GM21381 (cell line): Measurements from ENCODE around the gene RNF167.

Experiments used
- ATAC-seq: cut with Tn5 transposase; IDR thresholded peaks from one replicate; pipeline ENCODE4 v1.9.1; 2021; ENCODE audit warnings: mild to moderate bottlenecking, moderate library complexity; ENCODE audit not compliant: unreplicated experiment

RNF167 gene

DNA sequence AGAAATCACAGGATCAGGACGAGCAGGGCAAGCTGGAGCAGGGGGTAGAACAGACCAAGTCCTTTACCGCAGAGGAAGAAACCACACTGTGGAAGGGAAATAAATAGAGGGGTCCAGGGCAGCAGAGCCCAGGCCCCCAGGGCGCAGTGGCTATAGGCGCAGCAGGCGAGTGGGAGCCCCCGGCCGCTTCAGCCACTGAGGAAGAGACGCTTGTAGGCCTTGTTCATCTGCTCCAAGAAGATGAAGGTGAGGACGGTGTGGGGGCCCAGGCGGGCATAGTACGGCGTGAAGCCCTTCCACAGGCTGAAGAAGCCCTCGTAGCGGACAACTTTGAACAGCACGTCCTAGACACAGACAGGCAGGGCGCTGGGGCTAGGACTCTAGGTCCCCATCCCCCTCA, 2.5 kb upstream of the RNF167 start:
- no peak for ATAC-seq

GRCh38 chr17:4938069-4938491, 2.0 kb upstream of the RNF167 start:
- no peak for ATAC-seq

DNA sequence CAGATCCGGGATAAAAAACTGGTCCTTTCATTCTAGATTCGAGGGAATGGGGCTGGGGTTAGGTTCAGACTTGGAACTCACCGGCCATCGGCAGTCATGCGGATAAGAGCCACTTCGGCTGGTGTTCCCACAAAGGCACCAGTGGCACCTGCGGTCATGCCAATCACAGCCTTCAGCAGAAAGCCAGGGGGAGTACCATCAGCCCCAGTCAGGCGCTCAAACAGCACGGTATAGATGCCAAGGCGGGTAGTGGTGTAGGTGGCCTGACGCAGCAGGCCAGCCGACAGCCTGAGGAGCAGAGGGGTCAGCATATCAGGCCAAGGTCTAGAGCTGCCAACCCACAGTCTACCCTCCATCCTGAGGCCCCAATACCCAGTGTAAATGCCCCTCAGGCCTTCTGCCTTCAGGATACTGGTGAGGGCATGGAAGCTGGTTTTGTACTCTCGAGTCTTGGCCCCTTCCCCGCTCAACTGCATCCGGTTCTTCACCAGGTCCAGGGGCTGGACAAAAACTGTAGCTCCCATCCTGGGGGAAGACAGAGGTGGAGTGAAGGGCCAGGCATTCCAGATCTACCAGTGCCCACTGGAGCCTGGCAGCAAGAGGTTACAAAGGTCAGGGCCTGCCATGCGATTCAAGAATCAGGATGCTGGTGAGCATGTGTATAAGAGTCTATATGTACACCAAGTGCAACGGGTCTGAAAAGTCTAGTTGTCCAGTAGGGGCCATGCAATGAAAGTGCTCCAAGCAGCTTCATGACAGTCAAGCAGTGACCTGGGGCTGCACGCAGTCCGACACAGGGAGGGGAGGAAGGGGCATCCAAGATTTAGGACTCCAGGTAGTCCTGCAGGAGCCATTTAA, 1.2 kb upstream of the RNF167 start:
- no peak for ATAC-seq

DNA sequence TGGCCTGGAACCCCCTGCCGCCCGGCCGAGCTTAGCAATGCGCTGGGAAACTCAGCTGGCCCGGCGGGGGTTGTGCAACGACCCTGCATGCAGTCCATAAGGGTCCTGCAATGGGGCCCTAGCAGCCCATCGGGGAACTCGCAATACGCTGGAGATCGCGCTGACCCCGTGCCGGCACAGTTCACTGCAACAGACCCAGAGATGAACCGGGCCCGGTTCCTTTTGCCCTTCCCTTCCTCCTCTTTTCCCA, 597 bp upstream of the RNF167 start:
- ATAC-seq = peak; percentile 8

- no peak for ATAC-seq
Observed at GRCh38 chr17:4940555-4941318, 669 bp downstream of the RNF167 start.

DNA sequence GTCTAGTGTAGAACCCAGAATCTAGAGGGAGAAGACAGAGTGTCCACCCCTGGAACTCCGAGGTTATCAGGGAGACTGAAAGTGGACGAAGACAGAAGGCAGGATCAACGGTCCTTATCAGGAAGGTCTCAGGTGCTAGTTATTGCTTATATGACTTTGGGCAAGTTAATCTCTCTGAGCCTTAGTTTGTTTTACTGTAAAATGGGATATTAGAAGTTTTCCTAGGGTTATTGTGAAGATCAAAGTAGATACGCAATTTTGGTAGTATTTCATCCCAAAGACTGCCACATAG, 1.2 kb downstream of the RNF167 start:
- no peak for ATAC-seq

- no peak for ATAC-seq
Observed at GRCh38 chr17:4942760-4943508, 2.9 kb downstream of the RNF167 start.

DNA sequence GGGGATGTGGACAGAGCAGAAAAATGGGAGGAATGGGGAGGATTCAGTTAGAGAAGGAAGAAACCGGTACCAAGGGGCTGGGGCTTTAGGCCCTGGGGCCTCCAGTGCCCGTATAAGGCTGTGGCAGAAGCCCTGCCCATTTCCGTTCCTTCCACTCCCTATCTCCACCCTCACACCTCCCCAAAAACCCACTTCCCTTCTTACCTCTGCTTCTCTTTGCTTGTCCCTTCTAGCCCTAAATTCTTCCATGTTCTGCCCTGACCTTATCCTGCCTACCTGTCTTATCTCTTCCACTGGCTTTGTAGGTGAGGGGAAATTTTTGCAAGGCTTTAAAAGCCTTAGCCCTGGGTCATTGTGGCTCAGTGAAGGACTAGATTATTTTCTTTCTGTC, 4.1 kb downstream of the RNF167 start:
- no peak for ATAC-seq

- ATAC-seq = no peak
Observed at GRCh38 chr17:4944554-4945175, 4.6 kb downstream of the RNF167 start.

GRCh38 chr17:4945176-4945943, 5.3 kb downstream of the RNF167 start:
- no peak for ATAC-seq

DNA sequence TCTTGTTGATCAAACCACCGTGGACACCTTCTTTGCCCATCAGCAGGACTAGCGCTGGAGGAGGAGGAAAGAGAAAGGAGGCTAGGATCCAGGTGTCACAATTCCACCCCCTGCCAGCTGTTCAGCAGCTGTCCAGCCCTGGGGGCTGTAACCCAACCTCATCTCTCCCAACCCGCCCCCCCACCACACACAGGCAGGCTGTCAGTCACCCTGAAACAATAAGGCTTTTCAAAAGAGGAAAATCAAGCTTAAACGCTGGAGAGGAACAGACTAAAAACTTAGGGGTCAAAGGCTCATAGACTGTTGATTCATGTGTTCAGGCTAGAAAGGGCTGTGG, 5.8 kb downstream of the RNF167 start:
- ATAC-seq = no peak

DNA sequence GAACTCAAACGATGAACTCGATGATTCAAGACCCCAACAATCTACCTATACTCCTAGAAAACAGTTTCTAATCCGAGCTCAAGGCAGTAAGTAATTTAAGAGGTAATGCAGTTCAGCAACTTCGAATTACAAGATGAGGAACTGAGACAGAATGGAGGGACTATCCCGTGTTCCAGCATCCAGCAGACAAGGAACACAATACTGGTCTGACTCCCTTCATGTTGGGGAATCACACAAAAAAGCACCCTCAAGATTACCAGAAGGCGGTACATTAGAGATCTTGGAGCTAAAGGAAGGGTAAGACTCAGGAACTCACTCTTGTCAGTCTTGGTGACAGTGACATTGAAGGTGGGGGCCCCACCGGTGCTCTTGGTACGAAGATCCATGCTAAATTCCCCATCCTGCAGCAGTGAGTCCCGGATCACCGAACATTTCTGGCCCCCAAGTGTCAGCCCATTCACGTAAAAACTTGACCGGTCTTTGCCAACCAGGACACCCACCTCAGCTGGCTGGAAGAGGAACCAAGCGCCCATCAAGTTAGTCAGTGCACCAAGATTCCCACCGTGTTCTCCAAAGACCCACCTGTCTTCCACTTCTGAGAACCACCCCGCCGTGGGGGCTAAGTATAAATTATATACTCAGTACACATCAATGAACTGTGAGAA, 6.4 kb downstream of the RNF167 start:
- no peak for ATAC-seq

- no peak for ATAC-seq
Observed at GRCh38 chr17:4947010-4947410, 6.9 kb downstream of the RNF167 start.

GRCh38 chr17:4947411-4948165, 7.5 kb downstream of the RNF167 start:
- peak; percentile 7 for ATAC-seq

GRCh38 chr17:4948166-4948930, 8.3 kb downstream of the RNF167 start, which contains the start of gene PFN1:
Gene PFN1 (minus strand): TSS chr17:4948530. CDS start chr17:4948394, 136 bp downstream.
- ATAC-seq = peak; percentile 17

DNA sequence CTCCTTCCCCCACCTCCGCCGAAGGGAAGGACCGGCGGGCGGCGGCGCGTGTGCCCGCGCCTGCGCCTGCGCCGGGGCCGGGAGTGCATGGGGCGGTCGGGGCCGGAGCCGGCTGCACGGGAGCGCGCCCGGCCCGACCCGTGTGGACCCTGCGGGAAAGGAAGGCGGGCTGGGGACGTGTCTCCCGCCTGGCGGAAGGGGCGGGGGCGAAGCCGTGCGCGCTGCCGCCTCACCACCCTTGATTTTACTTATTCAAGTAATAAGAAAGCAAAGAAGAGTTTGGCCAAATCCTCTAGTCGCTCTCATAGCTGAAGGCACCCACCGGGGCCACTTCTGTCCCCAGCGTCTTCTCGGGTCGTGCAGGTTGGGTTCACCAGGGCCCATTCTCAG, 8.9 kb downstream of the RNF167 start:
- ATAC-seq = peak; percentile 36

GRCh38 chr17:4949321-4950074, 9.4 kb downstream of the RNF167 start:
- peak; percentile 28 for ATAC-seq
